Measurements from ENCODE around the gene OR12D1.
"Not testable (repeated sequence)": the region's sequence is repeated elsewhere in the genome, so short reads cannot be mapped to it uniquely, and the experiment has no call there.

Gene OR12D1

DNA sequence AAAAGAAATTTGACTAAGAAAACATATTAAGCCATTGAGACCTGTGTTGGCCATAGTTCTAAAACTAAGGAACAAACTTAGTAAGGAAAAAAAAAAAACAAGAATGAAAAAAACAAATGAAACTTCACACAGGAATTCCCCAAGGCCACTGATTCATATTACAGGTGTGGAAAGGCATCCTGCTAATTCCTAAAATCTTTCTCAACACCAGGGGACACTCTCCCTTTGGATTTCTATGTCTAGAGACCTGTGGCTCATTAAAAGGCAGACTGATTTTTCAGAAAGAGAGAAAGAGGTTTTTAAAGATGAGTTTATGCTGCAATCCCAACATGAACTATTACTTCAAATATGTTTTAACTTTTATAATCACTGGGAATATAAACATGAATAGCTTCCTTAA, at the start of gene OR12D1:
TSS of gene OR12D1 (plus strand) at position 341 of the 400 bp plus-strand sequence.
- DNase-seq = no peak

- DNase-seq = no peak
Observed at GRCh38 chr6:29368765-29369164, 46.0 kb upstream of the OR12D1 start, which contains the start of gene OR5V1. Gene OR5V1 (minus strand): TSS chr6:29368865. CDS start chr6:29356195, 12,670 bp downstream.

DNA sequence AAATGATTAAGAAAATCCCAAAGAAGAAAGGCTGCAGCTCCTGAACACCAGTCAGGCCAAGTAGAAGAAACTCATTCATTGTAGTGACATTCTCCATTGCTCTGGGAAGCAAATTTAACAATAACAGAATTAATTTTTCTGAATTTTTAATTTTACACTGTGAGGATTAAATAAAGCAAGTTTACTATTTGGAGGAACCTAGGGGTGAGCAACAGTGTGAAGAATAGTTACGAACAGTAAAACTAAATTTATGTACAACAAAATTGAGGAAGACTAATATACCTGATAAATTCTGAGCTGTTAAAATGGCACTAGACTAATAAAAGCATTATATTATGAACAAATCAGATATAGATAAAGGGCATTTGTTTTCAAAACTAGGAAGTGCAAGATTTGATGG, 39.5 kb upstream of the OR12D1 start, which contains the start of gene OR12D3:
TSS of gene OR12D3 (minus strand) at position 101 of the 400 bp plus-strand sequence. CDS start at position 97, 4 bp downstream.
- no peak for DNase-seq

- DNase-seq = no peak
Observed at GRCh38 chr6:29376003-29376402, 38.7 kb upstream of the OR12D1 start.

DNA sequence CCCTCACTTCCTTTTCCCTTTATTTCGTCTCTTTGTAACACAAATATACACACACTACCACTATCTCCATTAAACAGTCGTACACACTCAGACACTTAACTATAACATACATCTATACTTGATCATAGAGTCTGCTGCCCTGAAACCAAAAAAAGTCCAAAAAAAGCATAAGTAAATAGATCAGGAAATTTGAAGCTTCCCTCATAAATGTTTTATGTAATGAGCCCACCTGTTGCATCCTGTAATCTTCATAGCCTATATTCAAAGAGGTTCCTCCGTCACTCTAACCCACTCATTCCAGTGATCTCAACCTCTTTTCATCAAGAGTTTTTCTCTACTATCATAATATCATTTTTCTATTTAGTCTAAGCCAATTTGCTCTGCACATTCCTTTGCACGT, 26.2 kb upstream of the OR12D1 start:
- DNase-seq = no peak

DNA sequence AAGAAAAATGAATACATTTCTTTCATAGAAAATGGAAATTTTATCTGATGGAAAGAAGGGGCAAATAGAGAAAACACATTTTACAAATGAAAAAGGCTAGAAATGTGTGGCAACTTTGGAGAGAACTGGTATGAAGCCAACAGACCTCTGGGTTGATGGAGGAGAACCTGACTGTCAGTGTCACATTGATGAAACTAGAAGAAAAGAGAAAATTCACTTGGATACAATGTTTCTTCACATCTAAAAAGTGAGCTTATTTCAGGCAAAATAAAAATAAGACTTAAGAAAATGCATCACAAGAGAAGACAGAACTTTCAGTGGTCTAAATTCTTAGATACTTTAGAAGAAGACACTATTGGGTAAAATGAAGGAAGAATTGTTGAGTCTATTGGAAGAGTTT, 19.4 kb upstream of the OR12D1 start, which contains the start of gene OR12D2:
TSS of gene OR12D2 (plus strand) at position 301 of the 400 bp plus-strand sequence. CDS start 1,069 bp downstream, outside the sequence.
- DNase-seq = no peak

DNA sequence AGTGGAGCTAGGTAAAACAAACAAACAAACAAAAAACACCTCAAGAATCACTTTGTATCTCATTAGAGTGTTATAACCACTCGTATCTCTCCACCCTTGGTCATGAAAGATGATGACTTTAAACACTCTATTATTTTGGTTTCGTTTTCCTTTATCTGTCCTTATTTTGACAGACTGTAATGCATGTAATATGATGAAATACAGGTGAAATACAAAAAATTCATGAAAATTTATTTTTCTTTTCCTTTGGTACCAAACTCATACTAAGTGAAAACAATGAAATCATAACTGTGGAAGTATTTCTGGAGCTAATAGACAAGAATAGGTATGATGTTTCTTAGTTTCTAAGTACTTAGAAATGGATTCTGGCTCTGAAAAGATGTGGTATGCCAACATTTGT, 15.2 kb upstream of the OR12D1 start:
- no peak for DNase-seq

DNA sequence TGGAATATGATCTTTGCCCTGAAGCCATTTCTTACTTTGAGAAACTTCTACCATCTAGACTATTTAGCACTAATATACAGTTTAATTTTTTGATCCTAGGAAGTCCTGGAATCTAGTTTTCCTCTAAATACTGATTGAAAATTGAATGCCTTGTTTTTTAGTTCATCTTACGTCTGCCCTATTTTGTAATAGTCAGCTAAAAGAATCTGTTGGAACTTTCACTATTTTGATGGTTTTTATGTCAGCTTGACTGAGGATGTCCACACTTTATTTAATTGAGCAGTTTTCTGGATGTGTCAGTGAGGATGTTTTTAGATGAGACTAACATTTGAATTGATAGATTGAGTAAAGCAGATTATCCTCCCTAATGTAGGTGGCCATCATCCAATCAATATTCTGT, 10.9 kb upstream of the OR12D1 start:
- DNase-seq = no peak

DNA sequence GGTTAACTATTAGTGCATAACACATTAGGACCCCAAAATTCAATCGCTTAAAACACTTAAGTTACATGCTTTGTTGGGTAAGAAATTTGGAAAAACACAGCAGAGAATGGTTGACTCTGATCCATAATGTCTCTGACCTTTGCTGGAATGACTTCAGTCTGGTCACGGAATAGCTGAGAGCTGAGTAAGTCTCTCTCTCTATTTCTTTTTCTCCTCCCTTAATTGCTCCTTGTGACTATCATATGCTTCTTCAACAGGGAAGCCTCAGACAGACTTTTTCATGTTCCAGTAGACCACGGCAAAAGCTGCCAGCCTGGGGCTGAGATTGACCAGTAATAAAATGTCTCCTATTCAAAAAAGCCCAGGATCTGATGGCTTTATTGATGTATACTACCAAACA, 4.8 kb downstream of the OR12D1 start:
- no peak for DNase-seq

DNA sequence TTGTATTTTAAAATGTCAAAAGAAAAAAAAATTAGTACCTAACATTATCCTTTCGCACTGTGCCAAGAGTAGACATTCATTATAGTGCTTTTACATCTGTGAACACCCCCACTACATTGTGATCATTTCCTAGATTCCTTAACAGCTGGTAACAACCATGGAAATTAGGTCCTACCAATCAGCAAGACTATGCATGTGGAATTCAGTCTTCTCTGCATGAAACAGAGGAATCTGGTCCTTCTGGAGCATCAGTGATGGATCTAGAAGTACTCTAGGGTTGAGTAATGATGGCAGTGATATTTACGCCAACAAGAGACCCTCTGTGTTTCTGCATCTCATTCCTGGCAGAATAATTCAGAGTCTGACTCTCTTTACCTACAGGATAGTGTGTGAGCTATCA, 9.4 kb downstream of the OR12D1 start:
- no peak for DNase-seq

DNA sequence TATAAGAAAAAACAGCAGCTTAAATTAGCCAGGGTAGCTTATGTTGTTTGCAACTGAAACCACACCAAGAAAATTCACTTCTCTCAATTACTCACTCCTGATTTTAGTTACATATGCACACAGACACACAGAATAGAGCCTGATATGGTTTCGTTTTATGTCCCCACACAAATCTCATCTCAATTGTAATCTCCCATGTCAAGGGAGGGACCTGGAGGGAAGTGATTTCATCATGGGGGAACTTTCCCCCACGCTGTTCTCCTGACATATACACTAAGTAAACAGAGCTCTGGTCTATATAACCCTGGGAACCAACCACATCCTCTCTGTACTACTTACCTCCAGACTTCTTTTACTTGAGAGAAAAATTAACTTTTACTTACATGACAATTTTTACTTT, 9.8 kb downstream of the OR12D1 start:
- DNase-seq = no peak

- no peak for DNase-seq
Observed at GRCh38 chr6:29425075-29425474, 10.3 kb downstream of the OR12D1 start.

- DNase-seq = no peak
Observed at GRCh38 chr6:29426654-29427053, 11.9 kb downstream of the OR12D1 start.

- not testable (repeated sequence) for DNase-seq
Observed at GRCh38 chr6:29436730-29437129, 22.0 kb downstream of the OR12D1 start.

DNA sequence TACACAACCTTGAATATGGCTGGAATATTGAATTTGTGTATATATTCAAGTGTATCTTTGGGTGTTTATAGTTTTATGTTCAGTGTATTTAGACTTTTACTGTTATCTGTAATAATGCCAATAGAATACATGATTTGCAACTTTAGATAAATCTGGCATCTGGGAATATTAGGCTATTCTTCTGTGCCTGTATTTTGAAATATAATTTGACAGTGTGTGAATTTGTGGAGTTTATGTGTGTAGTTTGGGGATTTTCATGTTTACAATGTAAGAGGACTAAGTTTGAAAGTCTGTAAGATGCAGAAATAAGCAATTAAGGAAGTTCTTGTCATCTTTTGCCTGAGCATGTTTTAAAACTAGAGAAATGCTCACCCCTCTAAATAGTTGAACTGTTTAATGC, 24.3 kb downstream of the OR12D1 start, which contains the start of gene OR10C1:
TSS of gene OR10C1 (plus strand) at position 301 of the 400 bp plus-strand sequence. CDS start 710 bp downstream, outside the sequence.
- DNase-seq = no peak

- DNase-seq = no peak
Observed at GRCh38 chr6:29442719-29443118, 28.0 kb downstream of the OR12D1 start.

GRCh38 chr6:29444031-29444430, 29.3 kb downstream of the OR12D1 start:
- not testable (repeated sequence) for DNase-seq

DNA sequence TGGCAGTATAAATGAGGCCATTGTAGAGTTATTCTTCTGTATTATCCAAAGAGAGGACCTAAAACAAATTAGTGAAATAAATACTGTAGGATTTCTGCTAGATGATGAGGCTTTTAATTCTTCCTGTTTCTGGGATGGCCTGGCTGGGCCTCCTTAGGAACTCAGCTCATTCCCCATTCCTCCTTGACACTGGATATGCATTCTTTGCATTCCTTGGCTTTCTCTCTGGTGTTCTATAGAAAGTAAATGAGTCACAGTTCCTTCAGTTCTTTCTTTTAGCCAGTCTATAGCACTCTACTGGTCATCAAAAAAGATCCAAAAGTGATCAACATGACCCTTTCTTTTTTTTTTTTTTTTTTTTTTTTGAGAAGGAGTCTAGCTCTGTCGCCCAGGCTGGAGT, 32.9 kb downstream of the OR12D1 start:
- DNase-seq = no peak

- DNase-seq = no peak
Observed at GRCh38 chr6:29451471-29452193, 36.9 kb downstream of the OR12D1 start.

GRCh38 chr6:29456971-29457370, 42.2 kb downstream of the OR12D1 start, which contains the start of the genes OR11A1 and OR2H1:
Gene OR11A1 (minus strand): TSS chr6:29457071. CDS start chr6:29427641, 29,430 bp downstream.
Gene OR2H1 (plus strand): TSS chr6:29457155. CDS start chr6:29461770, 4,615 bp downstream.
- no peak for DNase-seq

GRCh38 chr6:29461021-29461814, 46.5 kb downstream of the OR12D1 start:
- DNase-seq = no peak

DNA sequence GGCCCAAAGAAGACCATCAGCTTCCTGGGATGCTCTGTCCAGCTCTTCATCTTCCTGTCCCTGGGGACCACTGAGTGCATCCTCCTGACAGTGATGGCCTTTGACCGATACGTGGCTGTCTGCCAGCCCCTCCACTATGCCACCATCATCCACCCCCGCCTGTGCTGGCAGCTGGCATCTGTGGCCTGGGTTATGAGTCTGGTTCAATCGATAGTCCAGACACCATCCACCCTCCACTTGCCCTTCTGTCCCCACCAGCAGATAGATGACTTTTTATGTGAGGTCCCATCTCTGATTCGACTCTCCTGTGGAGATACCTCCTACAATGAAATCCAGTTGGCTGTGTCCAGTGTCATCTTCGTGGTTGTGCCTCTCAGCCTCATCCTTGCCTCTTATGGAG, 47.3 kb downstream of the OR12D1 start:
- DNase-seq = no peak

DNA sequence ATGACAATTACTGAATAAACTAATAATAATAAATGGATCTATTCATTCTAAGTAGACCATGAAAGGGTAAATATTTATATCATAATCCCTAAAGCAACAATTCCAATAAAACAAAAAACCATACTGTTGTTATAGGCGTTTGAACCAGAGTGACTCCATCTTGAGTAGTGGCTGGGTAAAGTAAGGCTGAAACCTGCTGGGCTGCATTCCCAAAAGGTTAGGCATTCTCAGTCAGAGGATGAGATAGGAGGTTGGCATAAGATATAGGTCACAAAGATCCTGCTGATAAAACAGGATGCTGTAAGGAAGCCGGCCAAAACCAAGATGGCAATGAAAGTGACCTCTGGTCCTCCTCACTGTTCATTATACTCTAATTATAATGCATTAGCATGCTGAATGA, 50.6 kb downstream of the OR12D1 start:
- DNase-seq = no peak

DNA sequence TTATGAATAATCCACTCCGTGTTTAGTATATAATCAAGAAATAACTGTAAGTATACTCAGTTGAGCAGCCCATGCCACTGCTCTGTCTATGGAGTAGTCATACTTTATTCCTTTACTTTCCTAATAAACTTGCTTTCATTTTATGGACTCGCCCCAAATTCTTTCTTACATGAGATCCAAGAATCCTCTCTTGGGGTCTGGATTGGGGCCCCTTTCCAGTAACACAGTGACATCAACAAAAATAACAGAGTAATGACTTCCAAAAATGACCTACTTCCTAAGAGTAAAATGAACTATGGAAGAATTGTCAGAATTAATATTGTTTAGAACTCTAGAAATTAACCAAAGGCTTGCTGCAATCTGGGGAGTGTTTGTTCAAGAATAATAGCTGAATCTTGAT, 51.1 kb downstream of the OR12D1 start:
- DNase-seq = no peak
